ENCODE results near the gene EPB41L2.
"Not testable (repeated sequence)": the region's sequence is repeated elsewhere in the genome, so short reads cannot be mapped to it uniquely, and the experiment has no call there.

EPB41L2 gene

GRCh38 chr6:130829333-130829910 lies 233.6 kb downstream of the EPB41L2 start:
- DNase-seq = no peak

GRCh38 chr6:130827247-130828149 lies 235.5 kb downstream of the EPB41L2 start, which contains the start of gene SMLR1:
SMLR1 (plus strand) TSS chr6:130827406; CDS start chr6:130827414, 8 bp downstream.
- DNase-seq = no peak

- no peak for DNase-seq
Measured at GRCh38 chr6:130826442-130827246, 236.4 kb downstream of the EPB41L2 start.

GRCh38 chr6:130825772-130826441 lies 237.1 kb downstream of the EPB41L2 start:
- DNase-seq = no peak

GRCh38 chr6:130824978-130825694 lies 237.9 kb downstream of the EPB41L2 start:
- no peak for DNase-seq

GRCh38 chr6:130822736-130823135 lies 240.3 kb downstream of the EPB41L2 start:
- no peak for DNase-seq

- DNase-seq = no peak
Measured at GRCh38 chr6:130815200-130816071, 247.6 kb downstream of the EPB41L2 start.

GRCh38 chr6:130814506-130814905 lies 248.5 kb downstream of the EPB41L2 start:
- no peak for DNase-seq

- no peak for DNase-seq
Measured at GRCh38 chr6:130811932-130812331, 251.1 kb downstream of the EPB41L2 start.

- DNase-seq = no peak
Measured at GRCh38 chr6:130810307-130811030, 252.6 kb downstream of the EPB41L2 start.

- not testable (repeated sequence) for DNase-seq
Measured at GRCh38 chr6:130801368-130801767, 261.7 kb downstream of the EPB41L2 start.

- DNase-seq = no peak
Measured at GRCh38 chr6:130797061-130797460, 266.0 kb downstream of the EPB41L2 start.

GRCh38 chr6:130796313-130796905 lies 266.6 kb downstream of the EPB41L2 start:
- no peak for DNase-seq

- DNase-seq = no peak
Measured at GRCh38 chr6:130794738-130795137, 268.3 kb downstream of the EPB41L2 start.

- DNase-seq = no peak
Measured at GRCh38 chr6:130794010-130794697, 268.9 kb downstream of the EPB41L2 start.

All from CD4-positive, alpha-beta T cell treated with Interleukin-17A for 1 hour (primary cell).